ENCODE measurements around the gene MPPED1.

The MPPED1 gene

DNA sequence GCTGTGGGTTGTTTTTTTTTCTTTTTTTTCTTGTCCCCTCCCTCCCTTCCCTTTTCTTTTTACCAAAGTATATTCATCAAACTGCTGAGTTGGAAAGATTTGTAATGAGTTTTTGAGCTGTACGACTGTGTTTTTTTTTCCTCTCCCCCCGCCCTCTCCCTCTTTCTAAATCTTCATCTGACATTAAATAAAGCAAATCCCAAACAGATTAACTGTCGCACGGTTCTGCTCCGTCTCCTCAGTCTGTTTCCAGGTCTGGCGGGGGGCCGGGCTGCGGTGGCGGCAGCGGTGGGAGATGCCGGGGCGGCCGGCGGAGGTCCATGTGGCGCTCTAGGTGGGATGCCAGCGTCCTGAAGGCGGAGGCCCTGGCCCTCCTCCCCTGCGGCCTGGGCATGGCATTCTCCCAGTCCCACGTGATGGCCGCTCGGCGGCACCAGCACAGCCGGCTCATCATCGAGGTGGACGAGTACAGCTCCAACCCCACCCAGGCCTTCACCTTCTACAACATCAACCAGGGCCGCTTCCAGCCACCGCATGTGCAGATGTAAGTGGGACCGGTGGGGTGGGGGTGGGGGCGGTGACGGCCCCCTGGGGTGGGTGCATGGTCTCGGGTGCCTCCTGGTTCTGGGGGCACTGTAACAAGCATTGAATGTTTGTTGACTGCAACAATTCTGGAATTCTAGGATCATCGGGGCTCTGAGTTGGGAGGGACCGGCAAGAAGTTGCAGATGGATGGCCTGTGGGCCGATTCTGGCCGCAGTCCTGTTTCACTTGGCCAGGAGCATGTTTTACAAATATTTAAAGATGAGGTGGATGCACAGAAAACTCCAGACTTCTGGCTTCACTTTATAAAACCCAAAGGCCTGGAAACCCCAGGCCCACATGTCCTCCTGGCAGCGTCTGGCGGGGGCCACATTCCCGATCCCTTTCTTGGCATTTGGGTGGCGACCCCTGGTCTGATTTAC is 13.1 kb downstream of the MPPED1 start:
- Histone ChIP-seq H3K27me3 (ENCODE audit: control insufficient read depth, insufficient read depth, low read length) (no peaks in the 10 kb centered on the region), H3K36me3 (ENCODE audit: control insufficient read depth, insufficient read depth, low read length) (no peaks in the 10 kb centered on the region)

GRCh38 chr22:43425976-43426785 is 14.4 kb downstream of the MPPED1 start:
- no peak overlapping the region for H3K9ac ChIP-seq (ENCODE audit: low read length)
- H3K9me3 ChIP-seq (ENCODE audit: control insufficient read depth, insufficient read depth, low read depth, low read length) = no peaks in the 10 kb centered on the region
- H3K27me3 ChIP-seq (ENCODE audit: control insufficient read depth, insufficient read depth, low read length) = no peaks in the 10 kb centered on the region
- H3K4me1 ChIP-seq (ENCODE audit: control insufficient read depth, insufficient read depth, low read length) = no peaks in the 10 kb centered on the region
- no peak overlapping the region for H3K27ac ChIP-seq (ENCODE audit: low read depth, low read length)
- no peaks in the 10 kb centered on the region for H3K36me3 ChIP-seq (ENCODE audit: control insufficient read depth, insufficient read depth, low read length)
- H3K4me3 ChIP-seq (ENCODE audit: low read depth, low read length) = no peak overlapping the region

More for the DNA sequence above, 13.1 kb downstream of the MPPED1 start:
- Histone ChIP-seq H3K27ac (ENCODE audit: low read depth, low read length) (no peak overlapping the region), H3K4me1 (ENCODE audit: control insufficient read depth, insufficient read depth, low read length) (no peaks in the 10 kb centered on the region), H3K9me3 (ENCODE audit: control insufficient read depth, insufficient read depth, low read depth, low read length) (no peaks in the 10 kb centered on the region), H3K4me3 (ENCODE audit: low read depth, low read length) (no peak overlapping the region), H3K9ac (ENCODE audit: low read length) (no peak overlapping the region)

DNA sequence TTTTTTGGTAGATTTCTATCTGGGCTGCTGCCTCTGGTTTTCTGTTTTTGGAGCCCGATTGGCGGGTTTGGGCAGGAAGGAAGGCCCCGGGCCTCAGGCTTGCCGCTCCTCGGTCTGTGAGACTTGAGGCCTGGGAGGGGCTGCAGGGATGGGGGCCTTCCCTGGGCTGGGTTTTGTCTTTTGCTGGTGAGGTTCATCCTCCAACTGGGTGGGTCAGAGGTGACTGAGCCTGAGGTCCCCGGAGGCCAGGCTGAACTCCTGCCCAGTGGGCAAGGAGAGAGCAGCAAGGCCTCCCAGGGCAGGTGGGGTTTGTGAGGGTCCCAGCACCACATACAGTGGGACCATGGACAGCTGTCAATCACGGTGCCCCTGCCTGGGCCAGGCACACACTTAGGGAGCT is 15.0 kb downstream of the MPPED1 start:
- H3K27ac ChIP-seq (ENCODE audit: low read depth, low read length) = no peak overlapping the region
- H3K27me3 ChIP-seq (ENCODE audit: control insufficient read depth, insufficient read depth, low read length) = peaks cover 5% of the 10 kb centered on the region; the same call in 1 of the 2 replicates
- H3K9me3 ChIP-seq (ENCODE audit: control insufficient read depth, insufficient read depth, low read depth, low read length) = no peaks in the 10 kb centered on the region
- no peak overlapping the region for H3K4me3 ChIP-seq (ENCODE audit: low read depth, low read length)
- no peak overlapping the region for H3K9ac ChIP-seq (ENCODE audit: low read length)
- H3K4me1 ChIP-seq (ENCODE audit: control insufficient read depth, insufficient read depth, low read length) = no peaks in the 10 kb centered on the region
- no peaks in the 10 kb centered on the region for H3K36me3 ChIP-seq (ENCODE audit: control insufficient read depth, insufficient read depth, low read length)

DNA sequence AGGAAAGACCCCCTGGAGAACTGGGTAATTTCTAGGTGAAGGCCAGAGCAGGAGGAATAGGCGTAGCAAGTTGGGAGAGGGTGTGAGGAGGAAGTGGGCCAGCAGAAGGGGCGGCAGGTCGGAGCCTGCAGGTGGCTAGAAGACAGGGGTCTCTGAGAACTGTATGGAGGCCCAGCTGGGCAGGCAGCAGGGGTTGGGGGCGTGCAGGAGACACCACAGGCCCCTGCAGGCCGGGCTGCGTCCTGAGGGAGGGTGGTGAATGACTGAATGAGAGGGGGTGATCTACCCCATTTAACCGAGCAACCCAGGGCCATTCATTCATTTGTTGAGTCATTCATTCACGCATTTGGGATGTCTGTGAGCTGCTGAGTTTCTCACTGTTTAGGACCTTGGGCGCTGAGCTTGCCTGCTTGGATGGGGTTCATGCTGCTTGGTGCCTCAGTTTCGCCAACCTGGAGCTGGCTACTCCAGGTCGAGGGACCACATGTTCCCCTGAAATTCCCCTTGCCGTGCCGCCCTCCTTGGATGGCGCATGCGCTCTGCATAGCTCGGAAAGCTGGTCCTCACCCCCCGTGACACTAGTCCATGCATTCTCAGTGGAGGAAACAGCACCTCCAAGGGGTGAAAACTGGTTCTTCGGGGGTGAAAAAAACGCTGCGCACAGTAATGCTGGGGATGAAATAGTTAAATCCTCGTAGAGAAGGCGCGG is 15.6 kb downstream of the MPPED1 start:
- H3K36me3 ChIP-seq (ENCODE audit: control insufficient read depth, insufficient read depth, low read length) = no peaks in the 10 kb centered on the region
- H3K27me3 ChIP-seq (ENCODE audit: control insufficient read depth, insufficient read depth, low read length) = peaks cover 11% of the 10 kb centered on the region; the same call in 1 of the 2 replicates
- H3K9ac ChIP-seq (ENCODE audit: low read length) = no peak overlapping the region
- H3K4me1 ChIP-seq (ENCODE audit: control insufficient read depth, insufficient read depth, low read length) = no peaks in the 10 kb centered on the region
- H3K4me3 ChIP-seq (ENCODE audit: low read depth, low read length) = no peak overlapping the region
- no peak overlapping the region for H3K27ac ChIP-seq (ENCODE audit: low read depth, low read length)
- H3K9me3 ChIP-seq (ENCODE audit: control insufficient read depth, insufficient read depth, low read depth, low read length) = no peaks in the 10 kb centered on the region

GRCh38 chr22:43428005-43428485 is 16.2 kb downstream of the MPPED1 start:
- H3K27me3 ChIP-seq (ENCODE audit: control insufficient read depth, insufficient read depth, low read length) = peaks cover 11% of the 10 kb centered on the region; the same call in 1 of the 2 replicates
- H3K9ac ChIP-seq (ENCODE audit: low read length) = no peak overlapping the region
- no peak overlapping the region for H3K27ac ChIP-seq (ENCODE audit: low read depth, low read length)
- no peaks in the 10 kb centered on the region for H3K4me1 ChIP-seq (ENCODE audit: control insufficient read depth, insufficient read depth, low read length)
- H3K4me3 ChIP-seq (ENCODE audit: low read depth, low read length) = no peak overlapping the region
- no peaks in the 10 kb centered on the region for H3K9me3 ChIP-seq (ENCODE audit: control insufficient read depth, insufficient read depth, low read depth, low read length)
- no peaks in the 10 kb centered on the region for H3K36me3 ChIP-seq (ENCODE audit: control insufficient read depth, insufficient read depth, low read length)

GRCh38 chr22:43428521-43428920 is 16.7 kb downstream of the MPPED1 start:
- Histone ChIP-seq H3K4me1 (ENCODE audit: control insufficient read depth, insufficient read depth, low read length) (no peaks in the 10 kb centered on the region), H3K4me3 (ENCODE audit: low read depth, low read length) (no peak overlapping the region), H3K9ac (ENCODE audit: low read length) (no peak overlapping the region), H3K9me3 (ENCODE audit: control insufficient read depth, insufficient read depth, low read depth, low read length) (no peaks in the 10 kb centered on the region), H3K27ac (ENCODE audit: low read depth, low read length) (no peak overlapping the region), H3K36me3 (ENCODE audit: control insufficient read depth, insufficient read depth, low read length) (no peaks in the 10 kb centered on the region), H3K27me3 (ENCODE audit: control insufficient read depth, insufficient read depth, low read length) (peaks cover 11% of the 10 kb centered on the region; the same call in 1 of the 2 replicates)

DNA sequence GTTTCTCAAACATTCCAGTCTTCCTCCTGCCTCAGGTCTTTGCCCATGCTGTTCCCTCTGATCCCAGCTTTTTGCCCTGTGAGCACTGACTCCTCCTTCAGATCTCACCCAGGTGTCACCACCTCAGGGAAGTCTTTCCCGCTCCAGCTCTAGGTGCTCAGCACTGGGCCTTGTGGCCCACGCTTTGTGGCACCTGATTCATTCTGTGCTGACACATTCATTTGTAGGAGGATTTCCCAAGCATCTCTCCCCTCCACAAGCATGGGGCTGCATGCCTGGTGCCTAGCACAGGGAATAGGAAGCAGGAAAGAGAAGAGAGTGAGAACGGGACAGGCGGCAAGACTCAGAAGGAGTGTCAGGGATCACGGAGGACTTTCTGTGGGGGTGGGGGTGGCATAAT is 17.6 kb downstream of the MPPED1 start:
- H3K36me3 ChIP-seq (ENCODE audit: control insufficient read depth, insufficient read depth, low read length) = no peaks in the 10 kb centered on the region
- H3K9me3 ChIP-seq (ENCODE audit: control insufficient read depth, insufficient read depth, low read depth, low read length) = no peaks in the 10 kb centered on the region
- peaks cover 11% of the 10 kb centered on the region; the same call in 1 of the 2 replicates for H3K27me3 ChIP-seq (ENCODE audit: control insufficient read depth, insufficient read depth, low read length)

DNA sequence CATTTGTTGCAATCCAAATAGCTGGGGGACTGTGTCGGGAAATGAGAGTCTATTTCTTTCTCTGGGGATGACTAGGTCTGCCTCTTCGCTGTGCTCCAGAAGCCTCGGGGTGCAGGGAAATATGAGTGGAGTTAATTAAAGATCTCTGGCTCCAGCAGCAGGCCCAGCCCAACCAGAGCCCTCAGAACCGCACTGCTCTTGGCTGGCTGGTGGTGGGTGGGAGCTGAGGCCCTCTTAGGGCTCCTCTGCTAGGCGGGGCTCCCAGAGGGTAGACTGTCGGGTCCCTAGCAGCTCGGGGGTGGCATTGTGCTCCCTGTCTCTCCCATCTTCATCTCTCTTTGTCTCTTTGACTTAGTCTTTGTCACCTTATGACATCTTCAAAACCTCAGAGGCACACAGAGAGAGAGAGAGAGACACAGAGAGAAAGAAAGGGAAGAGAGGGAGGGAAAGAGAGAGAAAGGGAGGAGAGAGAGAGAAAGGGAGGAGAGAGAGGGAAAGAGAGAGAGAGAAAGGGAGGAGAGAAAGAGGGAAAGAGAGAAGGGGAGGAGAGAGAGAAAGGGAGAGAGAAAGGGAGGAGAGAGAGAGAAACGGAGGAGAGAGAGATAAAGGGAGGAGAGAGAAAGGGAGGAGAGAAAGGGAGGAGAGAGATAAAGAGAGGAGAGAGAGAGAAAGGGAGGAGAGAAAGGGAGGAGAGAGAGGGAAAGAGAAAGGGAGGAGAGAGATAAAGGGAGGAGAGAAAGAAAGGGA is 20.2 kb downstream of the MPPED1 start:
- H3K9me3 ChIP-seq (ENCODE audit: control insufficient read depth, insufficient read depth, low read depth, low read length) = no peaks in the 10 kb centered on the region
- H3K4me1 ChIP-seq (ENCODE audit: control insufficient read depth, insufficient read depth, low read length) = no peaks in the 10 kb centered on the region
- no peak overlapping the region for H3K27ac ChIP-seq (ENCODE audit: low read depth, low read length)
- H3K36me3 ChIP-seq (ENCODE audit: control insufficient read depth, insufficient read depth, low read length) = no peaks in the 10 kb centered on the region
- peaks cover 11% of the 10 kb centered on the region; the same call in 1 of the 2 replicates for H3K27me3 ChIP-seq (ENCODE audit: control insufficient read depth, insufficient read depth, low read length)
- no peak overlapping the region for H3K9ac ChIP-seq (ENCODE audit: low read length)
- no peak overlapping the region for H3K4me3 ChIP-seq (ENCODE audit: low read depth, low read length)

More for the DNA sequence above, 17.6 kb downstream of the MPPED1 start:
- H3K4me3 ChIP-seq (ENCODE audit: low read depth, low read length) = no peak overlapping the region
- H3K4me1 ChIP-seq (ENCODE audit: control insufficient read depth, insufficient read depth, low read length) = no peaks in the 10 kb centered on the region
- H3K9ac ChIP-seq (ENCODE audit: low read length) = no peak overlapping the region
- H3K27ac ChIP-seq (ENCODE audit: low read depth, low read length) = no peak overlapping the region

DNA sequence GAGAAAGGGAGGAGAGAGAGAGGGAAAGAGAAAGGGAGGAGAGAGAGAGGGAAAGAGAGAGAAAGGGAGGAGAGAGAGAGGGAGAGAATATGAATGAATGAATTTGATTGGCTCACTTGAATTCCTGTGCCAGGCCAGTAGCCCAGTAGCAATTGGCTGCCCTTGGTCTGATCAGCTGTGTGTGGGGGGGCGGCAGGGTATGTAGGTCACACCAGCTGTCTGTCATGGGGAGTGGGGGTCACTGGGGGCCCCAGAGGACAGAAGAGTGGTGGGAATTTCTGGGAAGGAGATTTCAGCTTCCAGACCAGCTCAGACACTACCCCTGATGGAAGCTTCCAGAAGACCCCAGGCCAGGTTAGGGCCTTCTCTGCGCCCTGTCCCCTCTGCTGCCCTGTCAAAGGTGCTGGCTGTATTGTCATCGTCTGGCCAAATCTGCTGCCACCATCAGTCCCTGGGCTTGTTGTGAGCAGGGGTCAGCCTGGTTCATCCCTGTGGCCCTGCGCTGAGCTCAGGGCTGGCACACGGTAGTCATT is 21.1 kb downstream of the MPPED1 start:
- no peak overlapping the region for H3K27ac ChIP-seq (ENCODE audit: low read depth, low read length)
- no peak overlapping the region for H3K4me3 ChIP-seq (ENCODE audit: low read depth, low read length)
- H3K36me3 ChIP-seq (ENCODE audit: control insufficient read depth, insufficient read depth, low read length) = no peaks in the 10 kb centered on the region
- H3K9ac ChIP-seq (ENCODE audit: low read length) = no peak overlapping the region
- H3K9me3 ChIP-seq (ENCODE audit: control insufficient read depth, insufficient read depth, low read depth, low read length) = no peaks in the 10 kb centered on the region
- H3K4me1 ChIP-seq (ENCODE audit: control insufficient read depth, insufficient read depth, low read length) = no peaks in the 10 kb centered on the region
- peaks cover 11% of the 10 kb centered on the region; the same call in 1 of the 2 replicates for H3K27me3 ChIP-seq (ENCODE audit: control insufficient read depth, insufficient read depth, low read length)
